ENCODE data around the gene CDKL5. TPM values are rescaled to one million over a fixed set of nuclear protein-coding genes. Genes with fewer than 3 reads are reported as not detected.
"Not testable (repeated sequence)": the region's sequence is repeated elsewhere in the genome, so short reads cannot be mapped to it uniquely, and the experiment has no call there.

The CDKL5 gene
- total RNA-seq, 1 experiment from 2014 or later = 1.2 TPM

- intact Hi-C loops (cut with micrococcal nuclease; ENCODE audit: unreplicated experiment) (no loop called here), in situ Hi-C loops (cut with HindIII; ENCODE audit: low pct_unique_long_range_greater_than_20kb, low sequenced_read_pairs) (no loop called here)
- no peaks in the 10 kb centered on the region for H3K4me1 ChIP-seq (ENCODE audit: control insufficient read depth, insufficient read depth, low read length)
- H3K27me3 ChIP-seq (ENCODE audit: control insufficient read depth, insufficient read depth, low read length) = no peaks in the 10 kb centered on the region
- no peaks in the 10 kb centered on the region for H3K36me3 ChIP-seq (ENCODE audit: control insufficient read depth, insufficient read depth, low read length)
- no TSS peak for BruUV-seq (replicated peaks)
- H3K27ac ChIP-seq (ENCODE audit: low read length) = no peak overlapping the region
- CTCF ChIA-PET = no interaction called here
- peak overlapping the region; percentile 52 to 53 for H3K4me3 ChIP-seq (ENCODE audit: low read depth in 2 of 2, low read length in 2 of 2)
- ATAC-seq = peak; percentile 34
- TF ChIP-seq CTCF (IDR thresholded peaks at IDR 0.05) = no peak
- TF ChIP-seq POLR2AphosphoS5 (IDR thresholded peaks at IDR 0.05; ENCODE audit: low read depth, low read length) = no peak
- no peak for TF ChIP-seq SIN3A (IDR thresholded peaks at IDR 0.05; ENCODE audit: borderline replicate concordance, insufficient read depth, low read depth, low read length)
- POLR2A ChIA-PET = no interaction called here
- H3K9me3 ChIP-seq (ENCODE audit: control insufficient read depth, insufficient read depth, low read depth, low read length) = no peaks in the 10 kb centered on the region
- no peak for DNase-seq (ENCODE audit: low read depth, low spot score)
Measured at GRCh38 chrX:18424482-18425198, 768 bp upstream of the CDKL5 start.

- ATAC-seq (no peak), DNase-seq (ENCODE audit: low read depth, low spot score) (no peak)
- no peaks in the 10 kb centered on the region for H3K27me3 ChIP-seq (ENCODE audit: control insufficient read depth, insufficient read depth, low read length)
- H3K9me3 ChIP-seq (ENCODE audit: control insufficient read depth, insufficient read depth, low read depth, low read length) = no peaks in the 10 kb centered on the region
- in situ Hi-C loops (cut with HindIII; ENCODE audit: low pct_unique_long_range_greater_than_20kb, low sequenced_read_pairs) (no loop called here), intact Hi-C loops (cut with micrococcal nuclease; ENCODE audit: unreplicated experiment) (no loop called here)
- peak overlapping the region; percentile 50 to 52 for H3K4me3 ChIP-seq (ENCODE audit: low read depth in 2 of 2, low read length in 2 of 2)
- no peaks in the 10 kb centered on the region for H3K4me1 ChIP-seq (ENCODE audit: control insufficient read depth, insufficient read depth, low read length)
- no TSS peak for BruUV-seq (replicated peaks)
- no peak overlapping the region for H3K27ac ChIP-seq (ENCODE audit: low read length)
- no peaks in the 10 kb centered on the region for H3K36me3 ChIP-seq (ENCODE audit: control insufficient read depth, insufficient read depth, low read length)
- ChIA-PET POLR2A (no interaction called here), CTCF (no interaction called here)
- TF ChIP-seq SIN3A (IDR thresholded peaks at IDR 0.05; ENCODE audit: borderline replicate concordance, insufficient read depth, low read depth, low read length) (no peak), POLR2AphosphoS5 (IDR thresholded peaks at IDR 0.05; ENCODE audit: low read depth, low read length) (no peak), TCF7L2 (IDR thresholded peaks at IDR 0.05; ENCODE audit: low read depth, low read length) (no peak)
Measured at GRCh38 chrX:18426004-18426320, 554 bp downstream of the CDKL5 start.

GRCh38 chrX:18428006-18428405 is 2.6 kb downstream of the CDKL5 start:
- POLR2A ChIA-PET = no interaction called here
- CTCF ChIA-PET = no interaction called here
- no peaks in the 10 kb centered on the region for H3K9me3 ChIP-seq (ENCODE audit: control insufficient read depth, insufficient read depth, low read depth, low read length)
- H3K4me3 ChIP-seq (ENCODE audit: low read depth in 2 of 2, low read length in 2 of 2) = no peak overlapping the region
- H3K27ac ChIP-seq (ENCODE audit: low read length) = no peak overlapping the region
- in situ Hi-C loops (cut with HindIII; ENCODE audit: low pct_unique_long_range_greater_than_20kb, low sequenced_read_pairs) (no loop called here), intact Hi-C loops (cut with micrococcal nuclease; ENCODE audit: unreplicated experiment) (no loop called here)
- no peaks in the 10 kb centered on the region for H3K36me3 ChIP-seq (ENCODE audit: control insufficient read depth, insufficient read depth, low read length)
- ATAC-seq (no peak), DNase-seq (ENCODE audit: low read depth, low spot score) (no peak)
- TF ChIP-seq REST (IDR thresholded peaks at IDR 0.05; ENCODE audit: insufficient read depth in 1 of 2, low read depth in 2 of 2, low read length in 1 of 2) = no peak
- TF ChIP-seq TCF7L2 (IDR thresholded peaks at IDR 0.05; ENCODE audit: low read depth, low read length) = no peak
- TF ChIP-seq SIN3A (IDR thresholded peaks at IDR 0.05; ENCODE audit: borderline replicate concordance, insufficient read depth, low read depth, low read length) = no peak
- TF ChIP-seq CTCF (IDR thresholded peaks at IDR 0.05) = no peak
- no peak for TF ChIP-seq POLR2AphosphoS5 (IDR thresholded peaks at IDR 0.05; ENCODE audit: low read depth, low read length)
- no peaks in the 10 kb centered on the region for H3K4me1 ChIP-seq (ENCODE audit: control insufficient read depth, insufficient read depth, low read length)
- no peaks in the 10 kb centered on the region for H3K27me3 ChIP-seq (ENCODE audit: control insufficient read depth, insufficient read depth, low read length)
- no TSS peak for BruUV-seq (replicated peaks)

- in situ Hi-C loops (cut with HindIII; ENCODE audit: low pct_unique_long_range_greater_than_20kb, low sequenced_read_pairs); ATAC-seq; H3K27ac ChIP-seq (ENCODE audit: low read length); H3K27me3 ChIP-seq (ENCODE audit: control insufficient read depth, insufficient read depth, low read length); DNase-seq (ENCODE audit: low read depth, low spot score); BruUV-seq (replicated peaks); CTCF ChIA-PET; intact Hi-C loops (cut with micrococcal nuclease; ENCODE audit: unreplicated experiment); POLR2A ChIA-PET; H3K4me1 ChIP-seq (ENCODE audit: control insufficient read depth, insufficient read depth, low read length); H3K9me3 ChIP-seq (ENCODE audit: control insufficient read depth, insufficient read depth, low read depth, low read length); H3K36me3 ChIP-seq (ENCODE audit: control insufficient read depth, insufficient read depth, low read length); H3K4me3 ChIP-seq (ENCODE audit: low read depth in 2 of 2, low read length in 2 of 2): not testable (repeated sequence)
Measured at GRCh38 chrX:18433288-18433687, 7.9 kb downstream of the CDKL5 start.

Measured in Panc1 (cell line).